BJ (cell line): ENCODE results near the gene CNTNAP4. TPM values are rescaled to one million over a fixed set of nuclear protein-coding genes. Genes with fewer than 3 reads are reported as not detected.

Source experiments
- CTCF ChIA-PET: fragments of 350-600 bp; formaldehyde crosslinking; extraction: SDS; loops from one replicate; lab custom pipeline; 2021; ENCODE audit warnings: antibody characterized with exemption, inconsistent platforms; lab: Yijun Ruan, JAX
- POLR2A ChIA-PET: fragments of 300-600 bp; sonication (Branson Sonifier 250); formaldehyde crosslinking; extraction: SDS; loops from one replicate; lab custom pipeline; 2021; ENCODE audit warnings: antibody characterized with exemption; lab: Charles Lee
- DNase-seq: peaks from one replicate; pipeline ENCODE4 v3.0.0-alpha.2; 2011; ENCODE audit warnings: low read depth
- H3K27me3 ChIP-seq: 2 replicates; pipeline ENCODE4 v1.6.0; 2011; ENCODE audit warnings: low read length; ENCODE audit not compliant: control insufficient read depth, insufficient read depth
- H3K36me3 ChIP-seq: 2 replicates; pipeline ENCODE4 v1.5.1; 2011; ENCODE audit warnings: low read length; ENCODE audit not compliant: control insufficient read depth, insufficient read depth
- H3K4me3 ChIP-seq: 2 replicates; pipeline ENCODE4 v1.5.1; 2011; ENCODE audit warnings: low read depth, mild to moderate bottlenecking, control low read depth, low read length
- CTCF ChIP-seq: IDR thresholded peaks from 2 replicates; pipeline ENCODE4 v1.5.1; 2011; ENCODE audit warnings: low read depth, mild to moderate bottlenecking, control low read depth, inconsistent platforms, low read length, moderate library complexity; ENCODE audit not compliant: insufficient read depth
- polyA plus RNA-seq: library from polyadenylated mRNA; depleted of rRNA; stranded (reverse); fragments of >200 nt; gene quantifications from 2 replicates; pipeline ENCODE4 v1.2.3, GENCODE V29; 2011

Gene CNTNAP4
- polyA plus RNA-seq, 1 experiment, result not detected

GRCh38 chr16:76532188-76532973 is 255.2 kb downstream of the CNTNAP4 start:
- H3K4me3 ChIP-seq, result no peak overlapping the region
- TF ChIP-seq CTCF, result no peak
- ChIA-PET CTCF (no interaction called here), POLR2A (no interaction called here)
- no peak for DNase-seq
- no peaks in the 10 kb centered on the region for H3K36me3 ChIP-seq
- no peaks in the 10 kb centered on the region for H3K27me3 ChIP-seq

- no peaks in the 10 kb centered on the region for H3K36me3 ChIP-seq
- ChIA-PET POLR2A (no interaction called here), CTCF (no interaction called here)
- no peak for DNase-seq
- no peaks in the 10 kb centered on the region for H3K27me3 ChIP-seq
- no peak overlapping the region for H3K4me3 ChIP-seq
- TF ChIP-seq CTCF, result no peak
Observed at GRCh38 chr16:76539609-76540008, 262.4 kb downstream of the CNTNAP4 start.

GRCh38 chr16:76541070-76541469 is 263.9 kb downstream of the CNTNAP4 start:
- Histone ChIP-seq H3K4me3 (no peak overlapping the region), H3K36me3 (no peaks in the 10 kb centered on the region), H3K27me3 (no peaks in the 10 kb centered on the region)
- no peak for DNase-seq
- CTCF ChIA-PET, result no interaction called here
- POLR2A ChIA-PET, result no interaction called here
- no peak for TF ChIP-seq CTCF

- no peak for DNase-seq
- no peak for TF ChIP-seq CTCF
- no peaks in the 10 kb centered on the region for H3K36me3 ChIP-seq
- POLR2A ChIA-PET, result no interaction called here
- no peaks in the 10 kb centered on the region for H3K27me3 ChIP-seq
- H3K4me3 ChIP-seq, result no peak overlapping the region
- CTCF ChIA-PET, result no interaction called here
Observed at GRCh38 chr16:76565542-76565941, 288.3 kb downstream of the CNTNAP4 start.

- Histone ChIP-seq H3K27me3 (no peaks in the 10 kb centered on the region), H3K4me3 (no peak overlapping the region), H3K36me3 (no peaks in the 10 kb centered on the region)
- ChIA-PET POLR2A (no interaction called here), CTCF (no interaction called here)
- no peak for DNase-seq
- TF ChIP-seq CTCF, result no peak
Observed at GRCh38 chr16:76571755-76572154, 294.6 kb downstream of the CNTNAP4 start.
